H1 (cell line): Measurements from ENCODE around the gene HLA-DPB1. TPM values are rescaled to one million over a fixed set of nuclear protein-coding genes. Genes with fewer than 3 reads are reported as not detected.
A peak's percentile ranks its signal among the peaks of the same experiment; 100 is the strongest.

ENCODE experiments used
- CTCF ChIA-PET: fragments of 300-600 bp; sonication (Branson Sonifier 250); formaldehyde crosslinking; loops from one replicate; lab custom pipeline; 2021; ENCODE audit not compliant: partially characterized antibody; lab: Charles Lee
- POLR2A ChIA-PET: fragments of 300-600 bp; sonication (Branson Sonifier 250); formaldehyde crosslinking; loops from one replicate; lab custom pipeline; 2021; ENCODE audit warnings: inconsistent platforms; ENCODE audit not compliant: partially characterized antibody; lab: Charles Lee
- DNase-seq, 2 experiments: peaks; one replicate each; pipeline versions ENCODE4 v3.0.0 to v3.0.0-alpha.2; 2010 to 2022; ENCODE audit warnings: low spot score in 2 of 2, low read depth in 1 of 2, mixed read lengths in 1 of 2
- FAIRE-seq: peaks from 2 replicates; lab custom pipeline; 2011; peaks lifted over from hg19 to GRCh38; lab: Jason Lieb, UNC
- H2AFZ ChIP-seq: 2 replicates; pipeline ENCODE4 v1.8.1; 2012; ENCODE audit warnings: low read length, inconsistent platforms
- H2AK5ac ChIP-seq: 2 replicates; pipeline ENCODE4 v1.6.1; 2013; ENCODE audit warnings: low read depth, low read length
- H2BK120ac ChIP-seq: replicated peaks from 2 replicates; pipeline ENCODE3; 2013; ENCODE audit warnings: low read depth, low read length, inconsistent platforms
- H2BK12ac ChIP-seq: 2 replicates; pipeline ENCODE4 v1.6.1; 2013; ENCODE audit warnings: low read depth, low read length
- H2BK15ac ChIP-seq: 2 replicates; pipeline ENCODE4 v1.6.1; 2013; ENCODE audit warnings: low read length
- H2BK20ac ChIP-seq: 2 replicates; pipeline ENCODE4 v1.6.1; 2013; ENCODE audit warnings: low read length
- H2BK5ac ChIP-seq: 2 replicates; pipeline ENCODE4 v1.6.1; 2013; ENCODE audit warnings: low read depth, low read length
- H3K14ac ChIP-seq: 2 replicates; pipeline ENCODE4 v1.6.1; 2013; ENCODE audit warnings: inconsistent platforms; ENCODE audit not compliant: insufficient read length
- H3K18ac ChIP-seq: 2 replicates; pipeline ENCODE4 v1.6.1; 2013; ENCODE audit warnings: low read length; ENCODE audit errors: extremely low read depth
- H3K23ac ChIP-seq: 2 replicates; pipeline ENCODE4 v1.6.1; 2013; ENCODE audit warnings: inconsistent platforms; ENCODE audit not compliant: insufficient read length
- H3K23me2 ChIP-seq: 2 replicates; pipeline ENCODE4 v1.6.1; 2013; ENCODE audit warnings: low read depth, low read length
- H3K27ac ChIP-seq: 2 replicates; pipeline ENCODE4 v1.6.1; 2011; ENCODE audit warnings: low read depth, low read length, inconsistent platforms
- H3K27me3 ChIP-seq, 4 experiments: replicated peaks in 1 of 4; 1 replicate in 1 of 4; 2 replicates in 3 of 4; pipeline versions ENCODE4 v1.6.1 to v1.8.1; 2011 to 2013; ENCODE audit warnings: low read length in 3 of 4, mild to moderate bottlenecking in 3 of 4, inconsistent platforms in 2 of 4, mixed read lengths in 2 of 4, moderate library complexity in 1 of 4; ENCODE audit not compliant: control insufficient read depth in 3 of 4, insufficient read depth in 3 of 4; ENCODE audit errors: extremely low read depth in 1 of 4
- H3K36me3 ChIP-seq, 4 experiments: 2 replicates each; pipeline versions ENCODE4 v1.6.1 to v1.8.1; 2011 to 2013; ENCODE audit warnings: mild to moderate bottlenecking in 4 of 4, low read length in 3 of 4, moderate library complexity in 2 of 4, control low read depth in 1 of 4, inconsistent platforms in 1 of 4; ENCODE audit not compliant: insufficient read depth in 4 of 4, control insufficient read depth in 2 of 4
- H3K4ac ChIP-seq: replicated peaks from 2 replicates; pipeline ENCODE3; 2013; ENCODE audit warnings: low read length, low read depth, mixed read lengths, inconsistent platforms; ENCODE audit not compliant: insufficient read length
- H3K4me1 ChIP-seq, 4 experiments: replicated peaks in 1 of 4; 1 replicate in 1 of 4; 2 replicates in 3 of 4; pipeline versions ENCODE4 v1.6.1 to v1.8.1; 2011 to 2013; ENCODE audit warnings: low read length in 3 of 4, inconsistent platforms in 2 of 4, mixed read lengths in 1 of 4; ENCODE audit not compliant: insufficient read depth in 4 of 4, control insufficient read depth in 3 of 4
- H3K4me2 ChIP-seq, 2 experiments: 2 replicates each; pipeline versions ENCODE4 v1.6.1 to v1.8.1; 2011 to 2013; ENCODE audit warnings: low read depth in 2 of 2, low read length in 2 of 2, control low read depth in 1 of 2, inconsistent platforms in 1 of 2, mild to moderate bottlenecking in 1 of 2; ENCODE audit not compliant: insufficient read depth in 1 of 2
- H3K4me3 ChIP-seq, 4 experiments: fragments of 200-600, 300-600 bp in 1 of 4; sonication (generic), shearing (Covaris generic), sonication (Bioruptor Twin) in 1 of 4; 2 replicates each; pipeline versions ENCODE4 v1.5.1 to v1.8.1; 2011 to 2016; ENCODE audit warnings: low read length in 4 of 4, low read depth in 3 of 4, control low read depth in 2 of 4, inconsistent platforms in 2 of 4, mild to moderate bottlenecking in 2 of 4, mixed read lengths in 1 of 4, moderate library complexity in 1 of 4; ENCODE audit not compliant: insufficient read depth in 2 of 4; ENCODE audit errors: extremely low read depth in 1 of 4
- H3K56ac ChIP-seq: replicated peaks from 2 replicates; pipeline ENCODE3; 2013; ENCODE audit warnings: low read depth, mild to moderate bottlenecking, mixed read lengths, low read length, inconsistent platforms; ENCODE audit not compliant: insufficient read length
- H3K79me1 ChIP-seq: 2 replicates; pipeline ENCODE4 v1.6.1; 2013; ENCODE audit warnings: low read depth, low read length, control low read depth
- H3K79me2 ChIP-seq, 2 experiments: 2 replicates each; pipeline versions ENCODE4 v1.6.1 to v1.8.1; 2012 to 2013; ENCODE audit warnings: low read length in 2 of 2, mild to moderate bottlenecking in 2 of 2, inconsistent platforms in 1 of 2; ENCODE audit not compliant: insufficient read depth in 2 of 2, control insufficient read depth in 1 of 2
- H3K9ac ChIP-seq, 4 experiments: replicated peaks in 1 of 4; 1 replicate in 1 of 4; 2 replicates in 3 of 4; pipeline versions ENCODE4 v1.6.1 to v1.8.1; 2011 to 2013; ENCODE audit warnings: low read depth in 3 of 4, low read length in 3 of 4, control low read depth in 2 of 4, mild to moderate bottlenecking in 2 of 4, moderate library complexity in 2 of 4, inconsistent platforms in 1 of 4; ENCODE audit errors: extremely low read depth in 1 of 4
- H3K9me3 ChIP-seq, 2 experiments: 2 replicates each; pipeline versions ENCODE4 v1.6.1 to v1.8.1; 2012 to 2013; ENCODE audit warnings: mild to moderate bottlenecking in 2 of 2, moderate library complexity in 2 of 2, control low read depth in 1 of 2, inconsistent platforms in 1 of 2, low read depth in 1 of 2, low read length in 1 of 2, mixed read lengths in 1 of 2; ENCODE audit not compliant: insufficient read depth in 2 of 2
- H4K20me1 ChIP-seq, 2 experiments: replicated peaks in 1 of 2; 2 replicates each; pipeline versions ENCODE3 to v1.8.1; 2011 to 2013; ENCODE audit warnings: inconsistent platforms in 2 of 2, low read length in 2 of 2, mild to moderate bottlenecking in 1 of 2; ENCODE audit not compliant: insufficient read depth in 2 of 2, control insufficient read depth in 1 of 2
- H4K5ac ChIP-seq: 2 replicates; pipeline ENCODE4 v1.6.1; 2013; ENCODE audit warnings: low read length, low read depth, mixed read lengths, inconsistent platforms; ENCODE audit not compliant: insufficient read length
- H4K8ac ChIP-seq: 2 replicates; pipeline ENCODE4 v1.8.0; 2013; ENCODE audit warnings: mild to moderate bottlenecking, moderate library complexity, low read length, inconsistent platforms; ENCODE audit not compliant: insufficient read depth; ENCODE audit errors: extremely low read depth
- H4K91ac ChIP-seq: replicated peaks from 2 replicates; pipeline ENCODE3; 2013; ENCODE audit warnings: low read length, mixed read lengths, inconsistent platforms; ENCODE audit not compliant: insufficient read length
- JUN ChIP-seq: IDR thresholded peaks from 2 replicates; pipeline ENCODE4 v1.6.1; 2011; ENCODE audit warnings: low read depth, mild to moderate bottlenecking, improper control_type of control experiment, low read length
- SAP30 ChIP-seq: fragments of 300-600 bp; sonication (generic); IDR thresholded peaks from 2 replicates; pipeline ENCODE4 v1.7.1; 2012; ENCODE audit warnings: low read length, moderate library complexity, mild to moderate bottlenecking, inconsistent platforms; ENCODE audit not compliant: insufficient read depth, insufficient replicate concordance
- WGBS, 2 experiments: shearing (Covaris generic) in 1 of 2; methylation state at CpG; one replicate each; pipeline versions ENCODE4 v1.1.6 to v1.1.7; 2013 to 2015; ENCODE audit warnings: low lambda C conversion rate in 2 of 2, mixed read lengths in 2 of 2, inconsistent platforms in 1 of 2, low coverage in 1 of 2, missing lambda C conversion rate in 1 of 2; ENCODE audit not compliant: insufficient replicate concordance in 2 of 2, insufficient coverage in 1 of 2, insufficient read length in 1 of 2; ENCODE audit errors: extremely low coverage in 1 of 2, missing lambda C conversion rate in 1 of 2; 5-methylcytosine and 5-hydroxymethylcytosine counted together
- polyA plus RNA-seq, 7 experiments: library from polyadenylated mRNA; depleted of rRNA in 3 of 7; stranded (reverse) in 5 of 7; unstranded in 2 of 7; fragments of >200 nt in 5 of 7; fragments of 200-250 nt in 2 of 7; gene quantifications; 1 replicate in 5 of 7; 2 replicates in 1 of 7; 4 replicates in 1 of 7; pipeline versions ENCODE4 v1.2.1 to v1.2.3, GENCODE V29; 2011 to 2013; ENCODE audit warnings: missing spikeins in 2 of 7, mixed read lengths in 2 of 7
- total RNA-seq: library from RNA; stranded (reverse); fragmentation: NEBNext Ultra II Directional; extraction: Animal tissue kit (Norgen Biotek cat#: 25700); gene quantifications from 2 replicates; pipeline ENCODE4 v1.2.1, GENCODE V29; 2021

HLA-DPB1 gene
- total and polyA plus RNA-seq, 2 of the 8 experiments (the other 6 are each of a cell fraction or from before 2014, with no cell fraction given): 32.3 to 58.8 TPM

GRCh38 chr6:33081098-33081824 lies 5.5 kb downstream of the HLA-DPB1 start:
- WGBS, 2 experiments: 62% methylated on average over 15 of the region's 16 CpGs; no CpG with 5 or more reads in 1 of the 2 experiments
- Histone ChIP-seq H3K14ac (no peak overlapping the region), H3K27me3 (peaks cover 0 to 8% (median 3%) of the 10 kb centered on the region in 4 experiments; a peak in 4 of 7 replicates), H3K4me3 (peak overlapping the region; percentile 59 to 81 (median 68)), H2AK5ac (no peak overlapping the region; the same call in 1 of the 2 replicates), H2BK120ac (no peak overlapping the region), H4K5ac (no peak overlapping the region), H3K23ac (no peak overlapping the region), H2BK5ac (no peak overlapping the region), H3K27ac (no peak overlapping the region), H3K4me2 (peak overlapping the region; percentile 77 to 88), H3K9me3 (no peaks in the 10 kb centered on the region), H2BK12ac (no peak overlapping the region; the same call in 1 of the 2 replicates), H3K56ac (no peak overlapping the region), H4K20me1 (peaks cover 0 to 3% of the 10 kb centered on the region in 2 experiments), H2BK15ac (no peak overlapping the region), H4K91ac (no peak overlapping the region), H3K36me3 (peaks cover 0 to 9% (median 2%) of the 10 kb centered on the region in 4 experiments; a peak in 3 of 8 replicates), H3K9ac (peak overlapping the region in 2 of 4 experiments; percentile 34 to 42; a peak in 2 of 7 replicates), H3K79me1 (no peaks in the 10 kb centered on the region), H3K4ac (no peak overlapping the region), H2BK20ac (no peak overlapping the region), H2AFZ (peak overlapping the region; percentile 37; the same call in 1 of the 2 replicates), H4K8ac (peak overlapping the region; percentile 74), H3K18ac (no peak overlapping the region), H3K4me1 (peaks cover 2 to 8% (median 5%) of the 10 kb centered on the region in 4 experiments; a peak in 6 of 7 replicates), H3K79me2 (no peaks in the 10 kb centered on the region), H3K23me2 (peaks cover 8% of the 10 kb centered on the region; the same call in 1 of the 2 replicates)
- FAIRE-seq (no peak), DNase-seq (no peak)
- POLR2A ChIA-PET: interaction anchor here (0.5 to 3.3 kb wide), 18 partner anchors 14 to 996 kb away, joined by 3 to 35 read pairs (median 4); partner anchors contain the start of genes RPS18, TAP2 and VPS52
- TF ChIP-seq SAP30 (peak; percentile 19), JUN (no peak)
- CTCF ChIA-PET: interaction anchor here (0.6 to 8.1 kb wide), 28 partner anchors 8 to 147 kb away, joined by 3 to 118 read pairs (median 4); partner anchors contain the start of genes COL11A2, HLA-DOA and HLA-DPA1
